HepG2 (cell line): ENCODE measurements around the gene LRRN4CL. TPM values are rescaled to one million over a fixed set of nuclear protein-coding genes. Genes with fewer than 3 reads are reported as not detected.

Source experiments
- ARNT ChIP-seq: fragments of 450-650 bp; IDR thresholded peaks from 2 replicates; pipeline ENCODE4 v1.6.1; 2017
- ATF7 ChIP-seq, 2 experiments: fragments of 450-650 bp in 1 of 2; sonication (generic) in 1 of 2; formaldehyde crosslinking in 1 of 2; IDR thresholded peaks; 2 replicates each; pipeline versions ENCODE4 v1.4.0 to v1.6.1; 2016 to 2020; ENCODE audit warnings: antibody characterized with exemption in 1 of 2, mild to moderate bottlenecking in 1 of 2, missing genetic modification reagents in 1 of 2
- BCL6 ChIP-seq: IDR thresholded peaks from 2 replicates; pipeline ENCODE4 v1.6.1; 2016; ENCODE audit warnings: missing genetic modification reagents, missing compliant biosample characterization
- DRAP1 ChIP-seq: IDR thresholded peaks from 2 replicates; pipeline ENCODE4 v1.6.1; 2016; ENCODE audit warnings: missing genetic modification reagents, missing compliant biosample characterization
- FOXC1 ChIP-seq: sonication (generic); formaldehyde crosslinking; IDR thresholded peaks from 2 replicates; pipeline ENCODE4 v1.8.0; 2022; ENCODE audit warnings: mild to moderate bottlenecking, missing genetic modification reagents, borderline replicate concordance
- HINFP ChIP-seq: sonication (generic); formaldehyde crosslinking; IDR thresholded peaks from 2 replicates; pipeline ENCODE4 v1.4.0; 2020; ENCODE audit warnings: low read depth, mild to moderate bottlenecking, missing genetic modification reagents
- HOXA3 ChIP-seq: sonication (generic); formaldehyde crosslinking; IDR thresholded peaks from 2 replicates; pipeline ENCODE4 v1.5.0; 2020; ENCODE audit warnings: missing genetic modification reagents
- KLF11 ChIP-seq: IDR thresholded peaks from 2 replicates; pipeline ENCODE4 v1.6.1; 2016; ENCODE audit warnings: missing compliant biosample characterization
- SNAPC4 ChIP-seq: sonication (generic); formaldehyde crosslinking; IDR thresholded peaks from 2 replicates; pipeline ENCODE4 v1.4.0; 2020; ENCODE audit warnings: mild to moderate bottlenecking, missing genetic modification reagents
- SRF ChIP-seq: IDR thresholded peaks from 2 replicates; pipeline ENCODE4 v1.6.1; 2011; ENCODE audit warnings: mild to moderate bottlenecking, low read depth, low read length, moderate library complexity
- SRSF9 ChIP-seq: fragments of 200-400 bp; formaldehyde crosslinking; IDR thresholded peaks from 2 replicates; pipeline ENCODE4 v1.6.1; 2018; ENCODE audit warnings: borderline replicate concordance, mild to moderate bottlenecking, low read depth, low read length; ENCODE audit not compliant: insufficient read depth, poor library complexity, severe bottlenecking
- TIGD3 ChIP-seq: sonication (generic); formaldehyde crosslinking; IDR thresholded peaks from 2 replicates; pipeline ENCODE4 v1.5.1; 2020; ENCODE audit warnings: mild to moderate bottlenecking, missing genetic modification reagents, borderline replicate concordance
- ZMYM3 ChIP-seq: sonication (generic); formaldehyde crosslinking; IDR thresholded peaks from 2 replicates; pipeline ENCODE4 v1.5.1; 2020; ENCODE audit warnings: mild to moderate bottlenecking, missing genetic modification reagents
- ZNF264 ChIP-seq: sonication (generic); formaldehyde crosslinking; IDR thresholded peaks from 2 replicates; pipeline ENCODE4 v1.4.0; 2020; ENCODE audit warnings: missing genetic modification reagents
- ZNF615 ChIP-seq: sonication (generic); formaldehyde crosslinking; IDR thresholded peaks from 2 replicates; pipeline ENCODE4 v1.5.0; 2020; ENCODE audit warnings: mild to moderate bottlenecking, missing genetic modification reagents, borderline replicate concordance
- ZNF652 ChIP-seq: IDR thresholded peaks from 2 replicates; pipeline ENCODE4 v1.6.1; 2016; ENCODE audit warnings: low read depth, borderline replicate concordance
- ZNF761 ChIP-seq: sonication (generic); formaldehyde crosslinking; conservative IDR thresholded peaks from 2 replicates; pipeline ENCODE4 v1.4.0; 2020; ENCODE audit warnings: mild to moderate bottlenecking, missing genetic modification reagents
- polyA plus RNA-seq, 8 experiments: library from polyadenylated mRNA; depleted of rRNA in 3 of 8; stranded (reverse) in 7 of 8; unstranded in 1 of 8; fragments of >200 nt; fragmentation: Illumina TruSeq in 4 of 8; extraction: Trizol in 4 of 8; gene quantifications; 2 replicates each; pipeline versions ENCODE4 v1.2.1 to v1.2.3, GENCODE V29; 2011 to 2016; ENCODE audit warnings: low read depth in 4 of 8, missing spikeins in 1 of 8, mixed read lengths in 1 of 8; ENCODE audit not compliant: insufficient read depth in 1 of 8
- total RNA-seq, 5 experiments: library from RNA; depleted of rRNA; stranded (reverse); fragments of >200 nt; fragmentation: Illumina TruSeq; extraction: Trizol; gene quantifications; 2 replicates each; pipeline ENCODE4 v1.2.3, GENCODE V29; 2016; ENCODE audit warnings: low read depth in 1 of 5

Gene LRRN4CL
- total and polyA plus RNA-seq, 2 of the 13 experiments (the other 11 are each of a cell fraction or from before 2014, with no cell fraction given) = 0.11 TPM; not detected in 1

GRCh38 chr11:62671608-62672389 lies 17.5 kb downstream of the LRRN4CL start, which contains the start of the genes LBHD1 and UQCC3 (continued):
- TF ChIP-seq SNAPC4 (CRISPR knock-in tag) (0 out of 2 replicates have a peak, but pooled peaks have one; percentile 80), SRF (no peak; the same call in 1 of the 2 replicates), ZNF761 (CRISPR knock-in tag) (no peak; the same call in 1 of the 2 replicates), ZNF264 (no peak; the same call in 1 of the 2 replicates), KLF11 (CRISPR knock-in tag) (no peak), ZMYM3 (CRISPR knock-in tag) (0 out of 2 replicates have a peak, but pooled peaks have one; percentile 29), DRAP1 (CRISPR knock-in tag) (peak; percentile 66), SRSF9 (no peak), ZNF615 (CRISPR knock-in tag) (no peak), ATF7 (IDR thresholded peaks at IDR 0.05) (no peak), ATF7 (CRISPR knock-in tag; IDR thresholded peaks at IDR 0.05) (no peak), TIGD3 (CRISPR knock-in tag) (peak; percentile 88), BCL6 (CRISPR knock-in tag) (0 out of 2 replicates have a peak, but pooled peaks have one; percentile 4), HINFP (CRISPR knock-in tag) (no peak), FOXC1 (CRISPR knock-in tag) (no peak), HOXA3 (CRISPR knock-in tag) (peak; percentile 63), ARNT (no peak), ZNF652 (CRISPR knock-in tag) (0 out of 2 replicates have a peak, but pooled peaks have one; percentile 39)
